IMR-90 (cell line): ENCODE data around the gene SARDH. TPM values are rescaled to one million over a fixed set of nuclear protein-coding genes. Genes with fewer than 3 reads are reported as not detected.

Experiments
- ATAC-seq: fragments of 200-7000 bp; cut with Tn5 transposase; 2 replicates; pipeline ENCODE4 v1.9.1; 2020; ENCODE audit warnings: low read depth, mild to moderate bottlenecking, moderate library complexity
- BruUV-seq: library from RNA; stranded (reverse); fragments of 400-500 nt; replicated peaks from 2 replicates; lab custom pipeline; 2021; lab: Mats Ljungman, UMichigan
- CTCF ChIA-PET: fragments of 300-600 bp; formaldehyde crosslinking; extraction: SDS; loops from one replicate; lab custom pipeline; 2021; ENCODE audit warnings: antibody characterized with exemption; lab: Yijun Ruan, JAX
- POLR2A ChIA-PET: fragments of 300-600 bp; sonication (Branson Sonifier 250); formaldehyde crosslinking; loops from one replicate; lab custom pipeline; 2022; ENCODE audit warnings: antibody characterized with exemption; ENCODE audit not compliant: unreplicated experiment; lab: Charles Lee
- DNase-seq: peaks from one replicate; pipeline ENCODE4 v3.0.0; 2013
- H2AFZ ChIP-seq: replicated peaks from 2 replicates; pipeline ENCODE3; 2013; ENCODE audit warnings: low read length, mild to moderate bottlenecking; ENCODE audit not compliant: poor library complexity
- H2AK5ac ChIP-seq: 2 replicates; pipeline ENCODE4 v1.6.1; 2013; ENCODE audit warnings: low read depth, low read length, inconsistent platforms
- H2AK9ac ChIP-seq: replicated peaks from 2 replicates; pipeline ENCODE3; 2013; ENCODE audit warnings: mild to moderate bottlenecking, low read depth, low read length, moderate library complexity; ENCODE audit not compliant: poor library complexity
- H2BK120ac ChIP-seq: 2 replicates; pipeline ENCODE4 v1.6.1; 2013; ENCODE audit warnings: low read depth, low read length, inconsistent platforms
- H2BK15ac ChIP-seq: 3 replicates; pipeline ENCODE4 v1.6.1; 2013; ENCODE audit warnings: low read depth, low read length, inconsistent platforms
- H2BK20ac ChIP-seq: 2 replicates; pipeline ENCODE4 v1.6.1; 2013; ENCODE audit warnings: low read depth, mild to moderate bottlenecking, inconsistent platforms, low read length, moderate library complexity
- H2BK5ac ChIP-seq: 2 replicates; pipeline ENCODE4 v1.6.1; 2013; ENCODE audit warnings: mild to moderate bottlenecking, low read depth, low read length, inconsistent platforms; ENCODE audit not compliant: poor library complexity, severe bottlenecking
- H3K14ac ChIP-seq: replicated peaks from 2 replicates; pipeline ENCODE4 v1.6.1; 2013; ENCODE audit warnings: low read depth, low read length, inconsistent platforms
- H3K18ac ChIP-seq: 2 replicates; pipeline ENCODE4 v1.6.1; 2013; ENCODE audit warnings: low read depth, low read length, control low read depth
- H3K23ac ChIP-seq: 2 replicates; pipeline ENCODE4 v1.6.1; 2013; ENCODE audit warnings: low read depth, low read length, inconsistent platforms
- H3K27ac ChIP-seq: 2 replicates; pipeline ENCODE4 v1.5.1; 2013; ENCODE audit warnings: mild to moderate bottlenecking, control low read depth, low read length; ENCODE audit not compliant: insufficient read depth
- H3K27me3 ChIP-seq: 2 replicates; pipeline ENCODE4 v1.6.1; 2013; ENCODE audit warnings: low read length; ENCODE audit not compliant: control insufficient read depth, insufficient read depth
- H3K36me3 ChIP-seq: 2 replicates; pipeline ENCODE4 v1.6.1; 2013; ENCODE audit warnings: low read length, mixed read lengths; ENCODE audit not compliant: control insufficient read depth, insufficient read depth
- H3K4ac ChIP-seq: 2 replicates; pipeline ENCODE4 v1.6.1; 2013; ENCODE audit warnings: low read depth, low read length, inconsistent platforms
- H3K4me1 ChIP-seq: 2 replicates; pipeline ENCODE4 v1.6.1; 2013; ENCODE audit warnings: low read length, mixed read lengths; ENCODE audit not compliant: control insufficient read depth, insufficient read depth
- H3K4me2 ChIP-seq: 2 replicates; pipeline ENCODE4 v1.6.1; 2013; ENCODE audit warnings: low read depth, mild to moderate bottlenecking, control low read depth, low read length, moderate library complexity
- H3K4me3 ChIP-seq: 2 replicates; pipeline ENCODE4 v1.5.1; 2013; ENCODE audit warnings: low read depth, mild to moderate bottlenecking, control low read depth, low read length, moderate library complexity; ENCODE audit not compliant: insufficient read depth
- H3K56ac ChIP-seq: 2 replicates; pipeline ENCODE4 v1.6.1; 2013; ENCODE audit warnings: low read length, inconsistent platforms; ENCODE audit not compliant: insufficient read depth; ENCODE audit errors: extremely low read depth
- H3K79me1 ChIP-seq, 2 experiments: 2 replicates each; pipeline ENCODE4 v1.6.1; 2013; ENCODE audit warnings: low read length in 2 of 2, inconsistent platforms in 1 of 2, low read depth in 1 of 2
- H3K9ac ChIP-seq: 2 replicates; pipeline ENCODE4 v1.6.1; 2013; ENCODE audit warnings: low read depth, low read length, control low read depth
- H3K9me1 ChIP-seq: 2 replicates; pipeline ENCODE4 v1.6.1; 2013; ENCODE audit warnings: low read length, inconsistent platforms; ENCODE audit not compliant: insufficient read depth
- H3K9me3 ChIP-seq: 2 replicates; pipeline ENCODE4 v1.6.1; 2013; ENCODE audit warnings: low read length; ENCODE audit not compliant: control insufficient read depth, insufficient read depth
- H4K20me1 ChIP-seq: 2 replicates; pipeline ENCODE4 v1.6.1; 2013; ENCODE audit warnings: low read length, inconsistent platforms; ENCODE audit not compliant: insufficient read depth
- H4K5ac ChIP-seq: 2 replicates; pipeline ENCODE4 v1.6.1; 2013; ENCODE audit warnings: mild to moderate bottlenecking, low read depth, low read length, control low read depth
- H4K8ac ChIP-seq, 2 experiments: 2 replicates each; pipeline ENCODE4 v1.6.1; 2013; ENCODE audit warnings: low read depth in 2 of 2, low read length in 2 of 2, control low read depth in 1 of 2, inconsistent platforms in 1 of 2
- H4K91ac ChIP-seq: 2 replicates; pipeline ENCODE4 v1.6.1; 2013; ENCODE audit warnings: low read depth, low read length, inconsistent platforms; ENCODE audit not compliant: insufficient read depth
- BHLHE40 ChIP-seq: fragments of 150-350 bp; IDR thresholded peaks from 2 replicates; pipeline ENCODE4 v1.6.1; 2016; ENCODE audit warnings: mild to moderate bottlenecking, low read depth, low read length
- CEBPB ChIP-seq: IDR thresholded peaks from 2 replicates; pipeline ENCODE4 v1.6.1; 2012; ENCODE audit warnings: low read depth, low read length, improper control_type of control experiment
- CHD1 ChIP-seq: IDR thresholded peaks from 2 replicates; pipeline ENCODE4 v1.6.1; 2012; ENCODE audit warnings: low read depth, low read length, improper control_type of control experiment
- ELK1 ChIP-seq: fragments of 150-350 bp; IDR thresholded peaks from 2 replicates; pipeline ENCODE4 v1.6.1; 2016; ENCODE audit warnings: low read depth, mild to moderate bottlenecking, low read length, moderate library complexity, borderline replicate concordance
- FOS ChIP-seq: fragments of 150-350 bp; IDR thresholded peaks from 2 replicates; pipeline ENCODE4 v1.6.1; 2016; ENCODE audit warnings: low read depth, low read length
- MAFK ChIP-seq: IDR thresholded peaks from 2 replicates; pipeline ENCODE4 v1.6.1; 2012; ENCODE audit warnings: low read depth, low read length, improper control_type of control experiment
- MAZ ChIP-seq: IDR thresholded peaks from 2 replicates; pipeline ENCODE4 v1.6.1; 2012; ENCODE audit warnings: low read depth, mild to moderate bottlenecking, low read length, improper control_type of control experiment, moderate library complexity, borderline replicate concordance
- MXI1 ChIP-seq: IDR thresholded peaks from 2 replicates; pipeline ENCODE4 v1.6.1; 2012; ENCODE audit warnings: low read depth, mild to moderate bottlenecking, low read length, moderate library complexity, borderline replicate concordance
- NFE2L2 ChIP-seq: fragments of 150-350 bp; IDR thresholded peaks from 2 replicates; pipeline ENCODE4 v1.6.1; 2016; ENCODE audit warnings: low read depth, mild to moderate bottlenecking, low read length
- POLR2A ChIP-seq: IDR thresholded peaks from 2 replicates; pipeline ENCODE4 v1.6.1; 2012; ENCODE audit warnings: mild to moderate bottlenecking, low read depth, low read length
- RFX5 ChIP-seq: IDR thresholded peaks from 2 replicates; pipeline ENCODE4 v1.8.0; 2012; ENCODE audit warnings: low read depth, mild to moderate bottlenecking, low read length, moderate library complexity
- SMC3 ChIP-seq: fragments of 150-350 bp; IDR thresholded peaks from 2 replicates; pipeline ENCODE4 v1.6.1; 2016; ENCODE audit warnings: low read depth, mild to moderate bottlenecking, antibody characterized with exemption, low read length, moderate library complexity
- WGBS, 2 experiments: methylation state at CpG; one replicate each; pipeline versions ENCODE4 v1.1.5 to v1.1.7; 2013; ENCODE audit warnings: missing lambda C conversion rate in 2 of 2; ENCODE audit not compliant: insufficient read length in 1 of 2; ENCODE audit errors: extremely low coverage in 2 of 2; 5-methylcytosine and 5-hydroxymethylcytosine counted together
- dilution Hi-C: fragments of 300-500 bp; cut with HindIII; formaldehyde crosslinking; loops from one replicate; pipeline ENCODE4 v1.14.3; 2018; ENCODE audit warnings: low sequenced_read_pairs; ENCODE audit not compliant: unreplicated experiment
- in situ Hi-C: fragments of 300-500 bp; cut with MboI; formaldehyde crosslinking; loops from 3 replicates; pipeline ENCODE4 v1.14.3; 2019; ENCODE audit warnings: low sequenced_read_pairs, inconsistent platforms, mixed read lengths
- intact Hi-C: fragments of 100-400 bp; cut with micrococcal nuclease; formaldehyde crosslinking; loops from 2 replicates; pipeline ENCODE4 v1.10.0; 2022
- polyA plus RNA-seq, 3 experiments: library from polyadenylated mRNA; depleted of rRNA; stranded (reverse); fragments of >200 nt; gene quantifications; 2 replicates each; pipeline ENCODE4 v1.2.3, GENCODE V29; 2012; ENCODE audit warnings: low replicate concordance in 1 of 3
- total RNA-seq: library from RNA; depleted of rRNA; stranded (reverse); fragments of >200 nt; gene quantifications from 2 replicates; pipeline ENCODE4 v1.2.3, GENCODE V29; 2012
- TF ChIP-seq, protein P1 (sequence below): conservative IDR thresholded peaks from 2 replicates; pipeline ENCODE4 v1.5.1; 2012; ENCODE audit warnings: mild to moderate bottlenecking, low read depth, low read length, improper control_type of control experiment

SARDH gene
- total and polyA plus RNA-seq, 2 of the 4 experiments (the other 2 are of a cell fraction): 5.0 to 7.5 TPM

GRCh38 chr9:133621725-133622267, 116.4 kb downstream of the SARDH start:
- H3K4me2 ChIP-seq: no peak overlapping the region
- no peak for DNase-seq
- H3K27me3 ChIP-seq: peaks cover 29% of the 10 kb centered on the region
- dilution Hi-C loops (no loop called here), in situ Hi-C loops (no loop called here), intact Hi-C loops (no loop called here)
- H3K9ac ChIP-seq: no peak overlapping the region
- POLR2A ChIA-PET: no interaction called here
- WGBS, 2 experiments: 60% methylated on average over 2 of the region's 11 CpGs; no CpG with 5 or more reads in 1 of the 2 experiments
- H4K91ac ChIP-seq: no peak overlapping the region
- H3K18ac ChIP-seq: no peak overlapping the region
- no peak overlapping the region for H2AFZ ChIP-seq
- no peaks in the 10 kb centered on the region for H3K4me1 ChIP-seq
- H3K4me3 ChIP-seq: no peak overlapping the region
- ATAC-seq: no peak
- H2AK9ac ChIP-seq: no peak overlapping the region
- H3K9me1 ChIP-seq: no peaks in the 10 kb centered on the region
- no TSS peak for BruUV-seq
- H3K27ac ChIP-seq: no peak overlapping the region
- H4K5ac ChIP-seq: no peak overlapping the region
- TF ChIP-seq POLR2A (no peak), MAFK (no peak), FOS (no peak), CHD1 (no peak), MXI1 (no peak), ELK1 (no peak), CEBPB (no peak), BHLHE40 (no peak), MAZ (no peak), SMC3 (no peak), RFX5 (no peak), NFE2L2 (no peak)
- TF ChIP-seq, protein P1, sequence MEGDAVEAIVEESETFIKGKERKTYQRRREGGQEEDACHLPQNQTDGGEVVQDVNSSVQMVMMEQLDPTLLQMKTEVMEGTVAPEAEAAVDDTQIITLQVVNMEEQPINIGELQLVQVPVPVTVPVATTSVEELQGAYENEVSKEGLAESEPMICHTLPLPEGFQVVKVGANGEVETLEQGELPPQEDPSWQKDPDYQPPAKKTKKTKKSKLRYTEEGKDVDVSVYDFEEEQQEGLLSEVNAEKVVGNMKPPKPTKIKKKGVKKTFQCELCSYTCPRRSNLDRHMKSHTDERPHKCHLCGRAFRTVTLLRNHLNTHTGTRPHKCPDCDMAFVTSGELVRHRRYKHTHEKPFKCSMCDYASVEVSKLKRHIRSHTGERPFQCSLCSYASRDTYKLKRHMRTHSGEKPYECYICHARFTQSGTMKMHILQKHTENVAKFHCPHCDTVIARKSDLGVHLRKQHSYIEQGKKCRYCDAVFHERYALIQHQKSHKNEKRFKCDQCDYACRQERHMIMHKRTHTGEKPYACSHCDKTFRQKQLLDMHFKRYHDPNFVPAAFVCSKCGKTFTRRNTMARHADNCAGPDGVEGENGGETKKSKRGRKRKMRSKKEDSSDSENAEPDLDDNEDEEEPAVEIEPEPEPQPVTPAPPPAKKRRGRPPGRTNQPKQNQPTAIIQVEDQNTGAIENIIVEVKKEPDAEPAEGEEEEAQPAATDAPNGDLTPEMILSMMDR: no peak
- H2AK5ac ChIP-seq: no peak overlapping the region
- H2BK20ac ChIP-seq: no peak overlapping the region
- no peak overlapping the region for H3K4ac ChIP-seq
- CTCF ChIA-PET: no interaction called here
- no peak overlapping the region for H2BK120ac ChIP-seq
- peaks cover 4% of the 10 kb centered on the region for H3K9me3 ChIP-seq
- no peaks in the 10 kb centered on the region for H4K20me1 ChIP-seq
- H3K36me3 ChIP-seq: no peaks in the 10 kb centered on the region
- H2BK5ac ChIP-seq: no peak overlapping the region
- H3K56ac ChIP-seq: no peak overlapping the region
- no peak overlapping the region for H4K8ac ChIP-seq
- no peak overlapping the region for H3K23ac ChIP-seq
- no peaks in the 10 kb centered on the region for H3K79me1 ChIP-seq
- H2BK15ac ChIP-seq: no peak overlapping the region
- H3K14ac ChIP-seq: no peak overlapping the region
